GM12891 (cell line): ENCODE measurements around the gene MBNL3.

Experiments used
- POLR2A ChIP-seq: IDR thresholded peaks from 2 replicates; pipeline ENCODE4 v1.6.1; 2011; ENCODE audit warnings: low read depth, low read length, control low read depth
- POLR2AphosphoS5 ChIP-seq: IDR thresholded peaks from 2 replicates; pipeline ENCODE4 v1.6.1; 2011; ENCODE audit warnings: low read depth, low read length, control low read depth
- SPI1 ChIP-seq: IDR thresholded peaks from 2 replicates; pipeline ENCODE4 v1.6.1; 2011; ENCODE audit warnings: low read depth, low read length, control low read depth
- TAF1 ChIP-seq: IDR thresholded peaks from 2 replicates; pipeline ENCODE4 v1.6.1; 2011; ENCODE audit warnings: low read depth, low read length, control low read depth

- TF ChIP-seq POLR2A (no peak), TAF1 (no peak), SPI1 (no peak), POLR2AphosphoS5 (no peak)
These were observed 78.9 kb downstream of the MBNL3 start for GRCh38 chrX:132409780-132410556.
